Fibroblast of lung (primary cell): ENCODE data around the gene HLA-F.

ENCODE experiments used
- CTCF ChIP-seq, 2 donors: IDR thresholded peaks in 1 of 2; conservative IDR thresholded peaks in 1 of 2; 1 replicate in 1 of 2; 2 replicates in 1 of 2; pipeline ENCODE4 v1.5.1; 2011 to 2012; ENCODE audit warnings: low read length in 2 of 2, control low read depth in 1 of 2, inconsistent platforms in 1 of 2, low read depth in 1 of 2, mild to moderate bottlenecking in 1 of 2
- EZH2 ChIP-seq: IDR thresholded peaks from 2 replicates; pipeline ENCODE4 v1.5.1; 2012; ENCODE audit warnings: low read length, control low read depth, mild to moderate bottlenecking; ENCODE audit errors: missing control alignments

- no peak for TF ChIP-seq CTCF (conservative IDR thresholded peaks at IDR 0.05 in 1 of 2, IDR thresholded peaks at IDR 0.05 in 1 of 2; ENCODE audit: low read depth in 1 of 2, low read length in 2 of 2)
- no peak for TF ChIP-seq EZH2
These were observed 26.4 kb downstream of the HLA-F start for GRCh38 chr6:29749668-29750067.
